MM.1S (cell line): ENCODE results near the gene GINM1.

ENCODE experiments used
- CTCF ChIP-seq: fragments of 300-600 bp; sonication (generic); IDR thresholded peaks from 2 replicates; pipeline ENCODE4 v1.5.1; 2016; ENCODE audit warnings: antibody characterized with exemption, low read length, mixed read lengths
- EZH2 ChIP-seq: fragments of 300-600 bp; sonication (generic); optimal IDR thresholded peaks from 2 replicates; pipeline ENCODE3; 2017; ENCODE audit warnings: low read depth, mild to moderate bottlenecking, antibody characterized with exemption, low read length, mixed read lengths
- EZH2phosphoT487 ChIP-seq: fragments of 300-600 bp; sonication (generic); IDR thresholded peaks from 2 replicates; pipeline ENCODE4 v1.6.1; 2018; ENCODE audit warnings: antibody characterized with exemption, low read length

GRCh38 chr6:149600508-149600907 is 34.3 kb downstream of the GINM1 start:
- TF ChIP-seq CTCF (no peak), EZH2phosphoT487 (no peak), EZH2 (no peak)
